ENCODE measurements around the gene NINJ2.
A peak's percentile ranks its signal among the peaks of the same experiment; 100 is the strongest.

NINJ2 gene

DNA sequence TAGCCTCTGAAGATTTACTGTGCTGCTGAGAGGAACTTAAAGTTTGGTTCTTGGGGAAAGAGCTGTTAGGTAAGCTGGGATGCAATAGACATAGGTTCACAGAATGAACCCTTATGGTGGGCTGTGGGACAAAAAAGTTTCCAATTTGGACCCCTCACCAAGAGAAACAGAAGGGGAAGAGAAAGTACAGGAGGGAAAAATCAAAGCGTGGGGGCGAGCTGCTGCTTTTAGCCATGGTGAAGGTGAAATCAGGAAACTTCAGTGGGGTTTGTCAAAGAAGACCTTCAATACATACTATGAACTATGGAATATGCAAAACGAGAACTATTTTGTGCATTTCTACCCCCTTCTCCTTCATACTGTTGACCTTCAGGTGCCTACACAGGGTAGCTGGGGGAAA, 10.6 kb upstream of the NINJ2 start:
- no peak for DNase-seq (ENCODE audit: low read depth)

GRCh38 chr12:669576-669945, 6.3 kb upstream of the NINJ2 start:
- DNase-seq (ENCODE audit: low read depth): no peak

GRCh38 chr12:668090-668481, 4.8 kb upstream of the NINJ2 start:
- DNase-seq (ENCODE audit: low read depth): no peak

GRCh38 chr12:666766-667308, 3.6 kb upstream of the NINJ2 start:
- DNase-seq (ENCODE audit: low read depth): peak; percentile 83

DNA sequence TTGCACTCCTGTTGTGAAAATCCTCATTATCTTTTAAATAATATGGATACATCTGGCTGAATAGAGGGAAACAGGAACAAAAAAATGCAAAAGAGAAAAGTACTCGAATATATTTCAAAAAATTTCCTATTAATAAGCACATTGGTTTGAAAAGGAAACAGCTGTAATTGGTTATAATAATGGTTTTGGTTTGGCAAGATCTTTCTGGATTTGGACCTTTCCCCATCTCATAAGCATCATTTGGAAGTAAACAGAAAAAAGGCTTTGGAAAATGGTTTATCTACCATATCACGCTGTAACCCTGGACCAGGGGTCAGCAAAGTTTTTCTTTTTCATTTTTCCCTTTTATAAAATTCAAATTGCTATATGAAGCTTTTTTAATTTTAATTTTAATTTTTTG, 2.8 kb upstream of the NINJ2 start:
- no peak for DNase-seq (ENCODE audit: low read depth)

GRCh38 chr12:664779-665092, 1.5 kb upstream of the NINJ2 start:
- DNase-seq (ENCODE audit: low read depth): no peak

DNA sequence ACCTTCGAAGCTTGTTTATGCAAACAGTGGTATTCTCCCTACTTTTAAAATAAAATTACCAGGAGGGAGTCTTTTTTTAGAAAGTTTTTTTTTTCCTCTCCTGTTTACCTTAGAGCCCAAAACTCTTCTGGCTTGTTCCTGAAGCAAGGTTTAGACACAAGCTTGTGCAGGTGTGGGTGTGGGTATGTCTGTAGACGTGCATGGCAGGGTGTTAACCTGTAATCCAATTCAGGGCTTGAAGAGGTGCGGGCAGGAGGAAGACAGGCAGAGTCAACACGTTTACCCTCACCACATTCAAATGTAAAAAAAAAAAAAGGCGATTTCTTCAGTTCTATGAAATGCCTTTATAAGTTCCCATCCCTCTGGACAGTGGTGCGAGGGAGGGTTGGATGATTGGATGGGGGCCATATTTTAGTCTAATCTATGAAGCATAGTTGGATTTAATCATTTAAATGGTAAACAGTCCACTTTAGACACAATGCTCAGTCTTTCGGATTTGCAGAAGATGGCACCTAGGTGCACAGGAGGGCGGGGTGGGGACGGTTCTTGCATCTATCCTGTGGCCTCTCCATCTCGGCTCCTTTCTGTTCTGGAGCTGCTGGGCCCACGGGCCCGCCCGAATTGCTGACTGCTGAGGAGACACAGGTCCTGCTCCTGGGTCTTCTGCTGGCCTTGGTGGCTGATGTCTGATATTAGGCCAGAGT, 982 bp upstream of the NINJ2 start:
- no peak for DNase-seq (ENCODE audit: low read depth)

DNA sequence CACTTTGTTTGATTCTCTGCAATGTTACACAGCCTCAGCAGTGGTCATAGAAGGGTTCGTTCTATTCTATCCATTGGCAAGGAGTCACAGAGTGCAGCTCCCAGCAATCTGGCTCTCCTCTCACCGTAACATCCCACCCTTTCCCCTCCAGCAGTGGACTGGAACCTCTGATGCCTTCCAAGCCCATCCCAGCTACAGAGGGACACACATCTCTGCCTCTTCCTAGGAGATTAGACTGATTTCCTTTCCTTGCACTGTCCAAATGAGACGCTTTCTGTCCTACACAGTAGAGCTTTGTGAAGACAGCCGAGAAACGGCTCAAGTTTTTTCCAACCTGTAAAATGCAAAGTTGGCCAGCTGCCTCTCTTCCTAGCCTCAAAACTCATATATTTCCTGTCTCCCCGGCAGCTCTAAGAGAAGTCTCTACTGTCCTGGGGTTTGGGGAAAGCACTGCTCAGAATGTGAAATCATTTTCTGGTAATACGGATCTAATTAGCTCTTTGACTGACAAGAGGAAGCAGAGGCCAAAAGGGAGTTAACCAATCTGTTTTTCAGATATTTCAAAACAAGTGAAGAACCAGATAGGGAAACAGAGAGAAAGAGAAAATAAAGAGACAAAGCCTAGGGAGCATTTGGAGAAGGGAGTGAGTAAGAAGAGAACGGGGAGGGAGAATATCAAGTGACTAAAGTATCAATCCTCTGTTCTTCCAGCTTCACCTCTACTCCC, 516 bp downstream of the NINJ2 start:
- no peak for DNase-seq (ENCODE audit: low read depth)

DNA sequence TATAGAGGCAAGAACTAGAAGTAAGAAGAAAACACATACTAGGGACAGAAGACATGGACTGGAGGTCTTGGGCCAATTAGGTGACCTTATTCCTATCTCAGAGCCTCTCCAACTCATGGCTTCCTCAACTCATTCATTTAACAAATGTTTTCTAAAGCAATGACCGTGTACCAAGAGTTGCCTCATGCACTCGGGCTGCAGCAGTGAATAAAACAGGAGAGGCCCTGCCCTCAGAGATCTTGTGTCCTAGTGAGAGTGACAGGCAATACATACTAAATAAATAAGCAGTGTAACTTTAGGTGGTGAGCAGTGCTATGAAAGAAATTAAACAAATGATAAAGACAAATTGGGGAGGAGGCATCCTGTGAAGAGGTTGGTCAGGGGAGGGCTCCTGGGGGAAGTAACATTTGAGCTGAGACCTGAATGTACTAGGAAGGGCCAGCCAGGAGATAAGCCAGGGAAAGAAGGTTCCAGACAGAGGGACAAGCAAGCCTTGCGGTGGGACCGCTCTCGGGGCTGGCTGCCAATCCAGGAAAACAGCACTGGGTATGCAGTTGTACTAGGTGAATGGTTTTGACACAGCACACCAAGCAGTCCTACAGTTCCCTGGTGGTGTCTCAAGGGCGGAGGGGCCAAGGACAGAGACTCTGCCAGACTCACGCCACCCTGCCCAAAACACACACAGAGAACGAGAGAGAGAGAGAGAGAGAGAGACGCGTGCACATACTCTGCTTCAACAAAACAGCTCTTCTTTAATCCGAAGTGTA, 1.3 kb downstream of the NINJ2 start:
- no peak for DNase-seq (ENCODE audit: low read depth)

DNA sequence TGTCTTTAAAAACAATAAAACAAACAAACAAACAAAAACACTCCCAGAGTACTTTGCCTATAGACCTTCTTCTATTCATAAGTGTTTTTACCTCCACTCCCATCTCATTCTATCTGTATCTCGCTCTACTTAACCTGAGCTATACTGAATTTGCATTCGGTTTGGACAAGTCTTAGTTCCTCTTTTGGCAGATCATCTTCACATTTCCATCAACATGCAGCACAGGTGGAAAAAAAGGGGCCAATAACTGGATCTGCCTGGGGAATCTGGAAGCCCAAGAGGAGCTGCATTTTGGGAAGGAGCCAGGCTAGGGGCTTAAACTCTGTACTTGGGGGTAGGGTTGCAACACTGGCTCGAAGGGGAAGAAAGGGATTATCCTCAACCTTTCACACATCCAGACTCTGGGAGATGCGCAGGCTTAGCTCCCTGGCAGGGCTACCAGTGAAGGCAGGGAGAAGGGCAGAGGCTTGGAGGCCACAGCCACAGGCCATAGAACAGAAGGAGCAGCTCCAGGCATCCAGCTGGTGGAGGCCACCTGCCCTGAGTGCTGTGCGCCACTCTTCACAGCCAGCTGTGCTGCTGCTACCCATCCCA, 4.1 kb downstream of the NINJ2 start:
- DNase-seq (ENCODE audit: low read depth): no peak

- no peak for DNase-seq (ENCODE audit: low read depth)
These were observed 12.3 kb downstream of the NINJ2 start for GRCh38 chr12:650983-651382.

- DNase-seq (ENCODE audit: low read depth): no peak
These were observed 15.7 kb downstream of the NINJ2 start for GRCh38 chr12:647385-648085.

GRCh38 chr12:646442-647384, 16.5 kb downstream of the NINJ2 start:
- no peak for DNase-seq (ENCODE audit: low read depth)

DNA sequence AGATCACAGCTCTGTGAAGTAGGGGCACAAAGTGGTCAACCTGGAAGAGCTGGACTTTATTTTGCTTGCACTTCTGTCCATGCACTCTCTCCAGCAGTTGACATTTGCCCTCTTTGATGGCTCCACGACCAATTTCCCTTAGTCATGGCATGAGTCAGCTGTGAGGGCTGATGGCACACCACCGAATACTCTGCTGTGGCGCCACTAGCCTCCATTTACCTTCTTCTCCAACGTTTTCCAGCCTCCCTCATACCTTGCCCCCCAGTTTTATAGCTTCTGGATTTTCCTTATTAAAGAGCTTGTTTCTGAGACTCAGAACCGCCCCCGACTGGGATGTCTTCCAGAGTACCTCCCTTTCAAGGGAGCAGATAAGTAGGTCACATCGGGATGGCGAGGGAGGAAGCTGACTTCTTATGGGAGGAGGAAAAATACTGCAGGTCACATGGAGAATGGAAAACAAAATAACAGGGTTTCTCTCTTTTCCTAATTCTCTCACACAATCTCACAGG, 17.6 kb downstream of the NINJ2 start:
- peak; percentile 80 for DNase-seq (ENCODE audit: low read depth)

- DNase-seq (ENCODE audit: low read depth): no peak
These were observed 18.3 kb downstream of the NINJ2 start for GRCh38 chr12:644818-645552.

GRCh38 chr12:644303-644639, 19.0 kb downstream of the NINJ2 start:
- no peak for DNase-seq (ENCODE audit: low read depth)

DNA sequence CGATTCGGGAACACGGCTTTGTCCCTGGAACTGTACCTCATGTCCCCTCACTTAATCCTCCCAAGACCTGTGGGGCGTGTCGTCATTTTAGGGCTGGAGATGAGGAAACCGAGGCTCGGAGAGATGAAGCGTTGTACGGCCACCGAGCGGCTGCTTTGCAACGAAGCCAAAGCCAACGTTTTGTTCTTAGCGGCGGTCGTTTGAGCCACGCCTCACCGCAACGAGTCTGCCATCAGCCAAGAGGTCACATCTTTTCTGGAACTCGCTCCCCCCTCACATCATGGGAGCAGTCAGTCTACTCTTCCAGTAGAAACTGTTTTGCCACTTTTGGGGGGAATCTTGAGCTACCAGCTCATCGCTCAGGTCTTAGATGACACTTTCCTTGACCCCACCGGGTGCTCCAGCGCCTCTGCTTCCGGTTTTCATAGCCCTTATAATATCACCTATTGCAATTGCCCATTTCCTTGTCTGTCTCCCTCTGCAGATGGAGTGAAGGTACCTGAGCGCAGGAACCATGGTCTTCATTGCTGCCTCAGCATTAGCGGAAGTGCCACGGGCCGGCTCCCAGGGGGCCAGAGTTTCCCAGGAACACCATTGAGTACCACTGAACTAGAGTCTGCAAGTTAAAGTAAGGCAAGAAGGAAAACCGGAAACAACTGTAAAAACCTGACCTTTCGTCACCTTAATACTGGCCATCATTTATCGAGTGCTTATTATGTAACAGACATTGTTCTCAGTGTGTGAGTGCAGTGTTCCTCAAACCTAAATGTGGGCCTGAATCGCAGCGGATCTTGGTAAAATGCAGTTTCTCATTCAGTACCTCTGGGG, 19.6 kb downstream of the NINJ2 start:
- no peak for DNase-seq (ENCODE audit: low read depth)

DNA sequence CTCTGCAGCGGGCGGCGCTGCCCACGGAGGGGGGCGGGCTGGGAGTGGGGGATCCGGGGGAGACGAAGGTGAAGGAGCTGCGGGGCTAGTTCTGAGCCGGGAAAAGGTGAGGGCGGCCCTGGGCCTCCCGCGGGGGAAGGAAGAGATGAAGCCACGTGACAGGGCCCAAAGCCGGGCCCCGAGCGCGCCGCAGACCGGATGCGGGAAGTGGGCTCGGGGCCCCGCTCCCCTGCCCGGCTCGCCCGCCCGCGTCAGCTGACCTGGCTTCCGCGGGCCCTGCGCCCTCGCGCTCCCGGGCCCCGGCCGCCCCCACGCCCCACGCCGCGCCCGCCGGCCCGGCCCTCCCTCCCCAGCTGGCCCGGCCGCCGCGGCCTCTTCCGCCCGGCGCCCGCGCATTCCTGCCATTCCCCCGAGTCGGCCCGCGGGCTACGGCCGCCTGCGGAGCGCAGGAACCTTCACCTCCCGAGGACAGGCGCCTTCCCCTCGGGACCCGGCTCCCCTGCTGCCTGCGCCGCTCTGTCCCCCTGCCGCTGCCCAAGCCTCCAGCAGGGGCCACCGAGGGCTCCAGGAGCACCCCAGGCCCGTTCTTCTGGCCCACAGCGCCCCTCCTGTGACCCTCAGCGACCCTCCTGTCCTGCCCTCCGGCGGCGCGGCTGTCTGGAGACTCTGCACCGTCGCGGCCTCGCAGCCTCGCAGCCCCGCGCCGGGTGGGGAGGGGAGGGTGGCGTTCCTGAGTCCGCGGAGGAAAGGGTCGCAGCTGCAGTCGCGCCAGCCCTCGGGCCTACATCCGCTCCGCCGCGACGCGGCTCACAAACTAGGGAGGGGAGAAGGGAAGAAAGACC, 20.4 kb downstream of the NINJ2 start:
- peak; percentile 72 for DNase-seq (ENCODE audit: low read depth)
